ENCODE measurements around the gene RTL1.

Gene RTL1

DNA sequence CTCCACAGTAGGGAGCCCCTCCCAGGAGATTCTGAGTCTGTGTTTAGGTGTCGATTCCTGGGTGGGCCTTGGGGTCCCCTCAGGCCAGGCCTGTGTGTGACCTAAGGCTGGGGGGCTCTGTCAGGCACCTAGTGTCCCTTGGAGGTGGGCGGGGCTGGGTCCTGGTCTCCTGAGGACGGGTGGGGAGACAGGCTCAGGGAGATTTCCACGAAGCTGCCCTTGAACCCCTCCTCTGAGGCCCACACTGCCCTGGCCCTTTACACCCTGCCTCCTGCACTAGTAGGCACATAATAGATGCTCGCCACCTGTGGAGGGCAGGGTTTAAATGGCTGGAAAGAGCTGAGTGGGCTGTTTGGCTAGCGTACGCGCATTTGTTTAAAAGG is 44.7 kb downstream of the RTL1 start:
- no peak overlapping the region for H3K4me3 ChIP-seq (ENCODE audit: low read length)
- no peak overlapping the region for H3K27ac ChIP-seq (ENCODE audit: low read depth, low read length)
- no peaks in the 10 kb centered on the region for H3K27me3 ChIP-seq (ENCODE audit: control insufficient read depth, low read length)
- H3K79me2 ChIP-seq (ENCODE audit: control insufficient read depth, low read length), result no peaks in the 10 kb centered on the region
- no peaks in the 10 kb centered on the region for H3K36me3 ChIP-seq (ENCODE audit: control insufficient read depth, low read length)
- H3K9me2 ChIP-seq (replicated peaks; ENCODE audit: control insufficient read depth, low read length), result no peaks in the 10 kb centered on the region
- H3K9me3 ChIP-seq (ENCODE audit: control insufficient read depth, insufficient read depth, low read length), result no peaks in the 10 kb centered on the region
- no peaks in the 10 kb centered on the region for H3F3A ChIP-seq (ENCODE audit: control insufficient read depth, insufficient read depth)
- TF ChIP-seq, protein P1, sequence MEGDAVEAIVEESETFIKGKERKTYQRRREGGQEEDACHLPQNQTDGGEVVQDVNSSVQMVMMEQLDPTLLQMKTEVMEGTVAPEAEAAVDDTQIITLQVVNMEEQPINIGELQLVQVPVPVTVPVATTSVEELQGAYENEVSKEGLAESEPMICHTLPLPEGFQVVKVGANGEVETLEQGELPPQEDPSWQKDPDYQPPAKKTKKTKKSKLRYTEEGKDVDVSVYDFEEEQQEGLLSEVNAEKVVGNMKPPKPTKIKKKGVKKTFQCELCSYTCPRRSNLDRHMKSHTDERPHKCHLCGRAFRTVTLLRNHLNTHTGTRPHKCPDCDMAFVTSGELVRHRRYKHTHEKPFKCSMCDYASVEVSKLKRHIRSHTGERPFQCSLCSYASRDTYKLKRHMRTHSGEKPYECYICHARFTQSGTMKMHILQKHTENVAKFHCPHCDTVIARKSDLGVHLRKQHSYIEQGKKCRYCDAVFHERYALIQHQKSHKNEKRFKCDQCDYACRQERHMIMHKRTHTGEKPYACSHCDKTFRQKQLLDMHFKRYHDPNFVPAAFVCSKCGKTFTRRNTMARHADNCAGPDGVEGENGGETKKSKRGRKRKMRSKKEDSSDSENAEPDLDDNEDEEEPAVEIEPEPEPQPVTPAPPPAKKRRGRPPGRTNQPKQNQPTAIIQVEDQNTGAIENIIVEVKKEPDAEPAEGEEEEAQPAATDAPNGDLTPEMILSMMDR (IDR thresholded peaks at IDR 0.05; ENCODE audit: low read depth, low read length, poor library complexity, severe bottlenecking), result no peak
- no peak for TF ChIP-seq EZH2phosphoT487 (IDR thresholded peaks at IDR 0.05; ENCODE audit: borderline replicate concordance, low read length)
- no peak overlapping the region for H3K4me2 ChIP-seq (ENCODE audit: low read length)
- H4K20me1 ChIP-seq (ENCODE audit: control insufficient read depth, insufficient read depth, low read depth, low read length), result no peaks in the 10 kb centered on the region
- no peaks in the 10 kb centered on the region for H3K4me1 ChIP-seq (ENCODE audit: control insufficient read depth, low read length)

DNA sequence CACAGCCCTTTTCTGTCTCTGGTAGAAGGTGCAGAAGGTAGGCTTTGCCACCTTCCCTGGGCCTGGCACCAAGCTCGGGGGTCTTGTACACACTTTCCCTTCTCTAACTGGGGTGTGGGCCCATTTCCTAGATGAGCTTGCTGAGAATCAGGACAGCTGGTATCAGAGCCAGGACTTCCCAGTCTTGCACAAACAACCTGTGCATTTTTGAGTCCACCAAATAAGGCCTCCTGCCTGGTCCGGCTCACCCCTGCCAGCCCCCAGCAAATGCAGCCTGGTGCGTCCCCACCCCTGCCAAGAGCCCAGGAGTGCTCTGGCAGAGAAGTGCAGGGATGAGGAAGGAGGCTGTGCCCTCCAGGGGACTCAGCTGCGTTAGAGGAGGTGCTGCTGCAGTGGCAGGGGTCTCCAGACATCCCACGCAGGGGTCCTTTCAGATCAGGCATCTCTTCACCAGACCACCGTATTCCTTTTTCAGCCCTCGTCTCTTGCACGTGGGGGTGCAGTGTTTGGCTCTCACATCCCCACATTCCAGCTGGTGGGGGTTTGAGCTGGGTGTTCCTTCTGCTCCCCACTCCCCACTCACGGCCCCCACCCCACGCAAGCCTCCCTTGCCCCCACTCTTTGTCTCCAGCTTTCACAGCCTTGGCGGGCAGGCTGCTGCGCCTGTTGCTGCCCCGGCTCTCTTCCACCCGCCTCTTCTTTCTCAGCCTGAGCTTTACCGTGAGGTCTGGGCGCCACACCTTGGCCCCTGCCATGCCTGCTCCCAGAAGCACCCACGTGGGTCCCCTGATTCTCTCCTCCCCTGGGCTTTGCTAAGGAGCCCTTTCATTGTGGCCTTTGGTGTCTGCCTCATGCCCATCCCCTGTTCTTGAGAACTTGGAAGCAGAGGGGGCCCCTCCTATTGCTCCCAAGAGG is 45.3 kb downstream of the RTL1 start:
- no peaks in the 10 kb centered on the region for H3K79me2 ChIP-seq (ENCODE audit: control insufficient read depth, low read length)
- no peaks in the 10 kb centered on the region for H3K9me3 ChIP-seq (ENCODE audit: control insufficient read depth, insufficient read depth, low read length)
- H3K27me3 ChIP-seq (ENCODE audit: control insufficient read depth, low read length), result no peaks in the 10 kb centered on the region
- no peaks in the 10 kb centered on the region for H4K20me1 ChIP-seq (ENCODE audit: control insufficient read depth, insufficient read depth, low read depth, low read length)
- H3K4me2 ChIP-seq (ENCODE audit: low read length), result no peak overlapping the region
- no peaks in the 10 kb centered on the region for H3K36me3 ChIP-seq (ENCODE audit: control insufficient read depth, low read length)
- TF ChIP-seq EZH2phosphoT487 (IDR thresholded peaks at IDR 0.05; ENCODE audit: borderline replicate concordance, low read length), result no peak
- TF ChIP-seq, protein P1 (IDR thresholded peaks at IDR 0.05; ENCODE audit: low read depth, low read length, poor library complexity, severe bottlenecking), result no peak
- H3F3A ChIP-seq (ENCODE audit: control insufficient read depth, insufficient read depth), result no peaks in the 10 kb centered on the region
- H3K27ac ChIP-seq (ENCODE audit: low read depth, low read length), result no peak overlapping the region
- H3K9me2 ChIP-seq (replicated peaks; ENCODE audit: control insufficient read depth, low read length), result no peaks in the 10 kb centered on the region
- H3K4me3 ChIP-seq (ENCODE audit: low read length), result no peak overlapping the region
- H3K4me1 ChIP-seq (ENCODE audit: control insufficient read depth, low read length), result no peaks in the 10 kb centered on the region

DNA sequence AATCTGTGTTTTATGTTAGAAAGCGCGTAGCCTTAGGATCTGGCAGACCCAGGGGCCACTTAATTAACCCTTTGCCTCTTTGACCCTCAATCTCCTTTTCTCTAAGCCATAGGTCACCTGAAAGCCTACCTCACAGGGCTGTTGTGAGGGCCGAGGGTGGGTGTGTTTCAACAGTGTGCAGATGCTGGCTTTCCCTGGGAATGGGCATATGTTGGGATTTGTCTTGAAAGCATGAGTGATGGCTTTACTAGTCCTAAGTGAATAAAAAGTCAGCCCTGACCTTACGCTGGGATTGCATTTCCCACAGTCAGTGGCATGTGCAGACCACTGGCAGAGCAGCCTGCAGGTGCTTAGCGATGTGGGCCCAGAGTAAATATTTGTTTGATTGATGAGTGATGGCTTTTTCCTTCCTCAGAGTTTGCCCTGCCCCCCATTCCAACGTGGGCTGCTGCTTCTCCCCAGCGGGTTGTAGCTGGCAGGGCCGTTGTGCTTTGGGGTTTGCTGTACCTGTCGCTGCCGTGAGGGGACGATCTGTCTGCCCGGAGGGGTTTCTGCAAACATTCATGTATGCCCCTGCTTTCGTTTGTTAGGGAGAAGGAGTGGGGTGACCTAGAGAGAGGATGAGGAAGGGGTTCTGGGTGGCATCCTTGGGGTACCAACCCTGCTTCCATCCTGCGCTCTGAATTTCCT is 46.1 kb downstream of the RTL1 start:
- Histone ChIP-seq H3K27ac (ENCODE audit: low read depth, low read length) (no peak overlapping the region), H3K27me3 (ENCODE audit: control insufficient read depth, low read length) (no peaks in the 10 kb centered on the region), H3K4me3 (ENCODE audit: low read length) (no peak overlapping the region), H3K4me1 (ENCODE audit: control insufficient read depth, low read length) (no peaks in the 10 kb centered on the region), H3K4me2 (ENCODE audit: low read length) (no peak overlapping the region), H3K36me3 (ENCODE audit: control insufficient read depth, low read length) (no peaks in the 10 kb centered on the region), H3K79me2 (ENCODE audit: control insufficient read depth, low read length) (no peaks in the 10 kb centered on the region), H3F3A (ENCODE audit: control insufficient read depth, insufficient read depth) (no peaks in the 10 kb centered on the region), H4K20me1 (ENCODE audit: control insufficient read depth, insufficient read depth, low read depth, low read length) (no peaks in the 10 kb centered on the region), H3K9me3 (ENCODE audit: control insufficient read depth, insufficient read depth, low read length) (no peaks in the 10 kb centered on the region), H3K9me2 (replicated peaks; ENCODE audit: control insufficient read depth, low read length) (no peaks in the 10 kb centered on the region)
- TF ChIP-seq, protein P1 (IDR thresholded peaks at IDR 0.05; ENCODE audit: low read depth, low read length, poor library complexity, severe bottlenecking), result no peak
- no peak for TF ChIP-seq EZH2phosphoT487 (IDR thresholded peaks at IDR 0.05; ENCODE audit: borderline replicate concordance, low read length)

All from DOHH2 (cell line).